B cell (primary cell): ENCODE results near the gene RNF207. TPM values are rescaled to one million over a fixed set of nuclear protein-coding genes. Genes with fewer than 3 reads are reported as not detected.
A peak's percentile ranks its signal among the peaks of the same experiment; 100 is the strongest.

Experiments
- ATAC-seq: fragments of 200-7000 bp; cut with Tn5 transposase; one replicate; pipeline ENCODE4 v1.10.0; 2021; ENCODE audit warnings: low read depth, mild to moderate bottlenecking, moderate number of reproducible peaks, moderate library complexity
- CTCF ChIA-PET: fragments of 350-600 bp; sonication (Branson Sonifier 250); formaldehyde crosslinking; loops from one replicate; lab custom pipeline; 2021; ENCODE audit warnings: antibody characterized with exemption, inconsistent platforms; lab: Charles Lee
- POLR2A ChIA-PET: fragments of 350-600 bp; sonication (Branson Sonifier 250); formaldehyde crosslinking; loops from one replicate; lab custom pipeline; 2021; ENCODE audit warnings: antibody characterized with exemption; lab: Charles Lee
- DNase-seq: peaks from one replicate; pipeline ENCODE4 v3.0.0; 2013
- H2AFZ ChIP-seq: 2 replicates; pipeline ENCODE4 v1.6.1; 2012; ENCODE audit warnings: mild to moderate bottlenecking, low read depth, low read length; ENCODE audit not compliant: insufficient read depth, poor library complexity, severe bottlenecking
- H3K27ac ChIP-seq, 2 donors: 1 replicate in 1 of 2; 2 replicates in 1 of 2; pipeline ENCODE4 v1.5.1; 2012 to 2013; ENCODE audit warnings: low read length in 2 of 2, mild to moderate bottlenecking in 2 of 2, moderate library complexity in 1 of 2
- H3K27me3 ChIP-seq, 4 experiments: fragments of 200-600 bp in 1 of 4; sonication (generic) in 1 of 4; replicated peaks in 1 of 4; 1 replicate in 2 of 4; 2 replicates in 2 of 4; pipeline versions ENCODE4 v1.6.1 to v1.7.0; 2013 to 2016; ENCODE audit warnings: low read length in 3 of 4, mild to moderate bottlenecking in 2 of 4, mixed read lengths in 1 of 4, moderate library complexity in 1 of 4; ENCODE audit not compliant: insufficient read depth in 4 of 4, control insufficient read depth in 3 of 4; ENCODE audit errors: control extremely low read depth in 1 of 4
- H3K36me3 ChIP-seq, 2 experiments: replicated peaks in 1 of 2; 1 replicate in 1 of 2; 2 replicates in 1 of 2; pipeline versions ENCODE4 v1.6.1 to v1.7.1; 2013; ENCODE audit warnings: low read length in 1 of 2; ENCODE audit not compliant: insufficient read depth in 2 of 2, control insufficient read depth in 1 of 2; ENCODE audit errors: control extremely low read depth in 1 of 2, extremely low read depth in 1 of 2
- H3K4me1 ChIP-seq, 2 donors: fragments of 200-600 bp in 1 of 2; sonication (generic) in 1 of 2; 1 replicate in 1 of 2; 2 replicates in 1 of 2; pipeline versions ENCODE4 v1.5.1 to v1.6.1; 2013 to 2017; ENCODE audit warnings: low read length in 2 of 2; ENCODE audit not compliant: control insufficient read depth in 2 of 2, insufficient read depth in 2 of 2
- H3K4me2 ChIP-seq: replicated peaks from 2 replicates; pipeline ENCODE3; 2012; ENCODE audit warnings: mild to moderate bottlenecking, low read depth, low read length; ENCODE audit not compliant: poor library complexity, severe bottlenecking
- H3K4me3 ChIP-seq, 5 experiments: fragments of 200-600 bp in 1 of 5; sonication (generic) in 1 of 5; 1 replicate in 3 of 5; 2 replicates in 2 of 5; pipeline versions ENCODE4 v1.5.1 to v1.7.0; 2011 to 2016; ENCODE audit warnings: low read length in 4 of 5, mild to moderate bottlenecking in 4 of 5, low read depth in 2 of 5, control low read depth in 1 of 5, moderate library complexity in 1 of 5; ENCODE audit not compliant: insufficient read depth in 1 of 5; ENCODE audit errors: control extremely low read depth in 1 of 5, extremely low read depth in 1 of 5
- H3K79me2 ChIP-seq: fragments of 200-600 bp; sonication (generic); one replicate; pipeline ENCODE4 v1.6.0; 2016; ENCODE audit warnings: low read length; ENCODE audit not compliant: control insufficient read depth, insufficient read depth
- H3K9ac ChIP-seq: fragments of 200-600 bp; sonication (generic); 2 replicates; pipeline ENCODE4 v1.6.1; 2017; ENCODE audit warnings: mild to moderate bottlenecking, low read length, moderate library complexity
- H3K9me3 ChIP-seq, 3 donors: one replicate each; pipeline versions ENCODE4 v1.6.1 to v1.7.1; 2013; ENCODE audit warnings: low read length in 2 of 3; ENCODE audit not compliant: control insufficient read depth in 2 of 3, insufficient read depth in 1 of 3; ENCODE audit errors: control extremely low read depth in 1 of 3
- H4K20me1 ChIP-seq: 2 replicates; pipeline ENCODE4 v1.6.0; 2012; ENCODE audit warnings: mild to moderate bottlenecking, low read length; ENCODE audit not compliant: insufficient read depth, control insufficient read depth, poor library complexity, severe bottlenecking
- H3K27ac Mint-ChIP-seq: one replicate; pipeline ENCODE4 v1.8.0; 2021; ENCODE audit warnings: mixed read lengths
- H3K27me3 Mint-ChIP-seq: one replicate; pipeline ENCODE4 v1.8.0; 2021; ENCODE audit warnings: mixed read lengths
- H3K4me1 Mint-ChIP-seq: one replicate; pipeline ENCODE4 v1.8.0; 2021; ENCODE audit warnings: mixed read lengths
- H3K4me3 Mint-ChIP-seq: one replicate; pipeline ENCODE4 v1.8.0; 2021; ENCODE audit warnings: mixed read lengths
- H3K9me3 Mint-ChIP-seq: one replicate; pipeline ENCODE4 v1.8.0; 2022; ENCODE audit warnings: mixed read lengths; ENCODE audit not compliant: insufficient read depth
- EZH2 ChIP-seq: IDR thresholded peaks from 2 replicates; pipeline ENCODE4 v1.6.1; 2012; ENCODE audit warnings: borderline replicate concordance, low read depth, mild to moderate bottlenecking, moderate library complexity, low read length; ENCODE audit not compliant: insufficient read depth, poor library complexity, severe bottlenecking
- WGBS: methylation state at CpG from one replicate; pipeline ENCODE4 v1.1.5; 2013; ENCODE audit warnings: missing lambda C conversion rate; ENCODE audit not compliant: insufficient coverage; 5-methylcytosine and 5-hydroxymethylcytosine counted together
- intact Hi-C: fragments of 100-400 bp; cut with micrococcal nuclease; formaldehyde crosslinking; loops from one replicate; pipeline ENCODE4 v1.10.0; 2022
- polyA plus RNA-seq: library from polyadenylated mRNA; depleted of rRNA; stranded (reverse); fragments of >200 nt; gene quantifications from 2 replicates; pipeline ENCODE4 v1.2.3, GENCODE V29; 2012
- total RNA-seq, 2 donors: library from RNA; stranded (reverse); fragments of 120-200 nt in 1 of 2; gene quantifications; 1 replicate in 1 of 2; 2 replicates in 1 of 2; pipeline versions ENCODE4 v1.2.3 to v1.2.4, GENCODE V29; 2013 to 2022
- TF ChIP-seq, protein P1 (sequence below): fragments of 200-600 bp; IDR thresholded peaks from one replicate; pipeline ENCODE4 v1.8.0; 2022; ENCODE audit warnings: antibody characterized with exemption, mild to moderate bottlenecking

Gene RNF207
- total and polyA plus RNA-seq, 2 donors (not counting 1 experiment from before 2014, with no cell fraction given): 1.5 to 6.8 TPM

DNA sequence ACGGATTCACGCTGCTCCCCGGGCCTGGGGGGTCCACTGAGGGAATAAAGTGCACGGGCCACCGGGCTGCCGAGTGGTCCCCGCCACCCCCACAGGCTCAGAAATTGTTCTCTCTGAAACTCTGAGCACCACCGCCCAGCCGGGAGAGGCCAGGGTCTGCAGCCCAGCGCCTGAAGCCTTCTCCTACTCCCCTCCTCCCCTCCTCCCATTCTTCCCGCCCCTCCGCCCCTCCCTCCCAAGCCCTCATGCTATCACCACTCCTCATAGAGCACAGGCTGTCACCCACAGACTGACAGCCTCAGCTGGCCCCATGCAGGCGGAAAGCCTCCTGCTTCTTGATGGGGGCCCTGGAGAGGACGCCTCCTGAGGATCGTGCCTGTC, 55.7 kb downstream of the RNF207 start:
- 15% methylated on average over 9 of the region's 15 CpGs for WGBS
- no peaks in the 10 kb centered on the region for H3K9me3 Mint-ChIP-seq
- Histone ChIP-seq H3K79me2 (no peaks in the 10 kb centered on the region), H3K9ac (no peak overlapping the region), H2AFZ (no peak overlapping the region), H3K4me1 (peaks cover 9 to 11% of the 10 kb centered on the region in 2 donors), H4K20me1 (no peaks in the 10 kb centered on the region), H3K4me2 (peak overlapping the region; percentile 94), H3K27me3 (peaks cover 0 to 39% (median 3%) of the 10 kb centered on the region in 4 experiments), H3K36me3 (no peaks in the 10 kb centered on the region), H3K4me3 (peak overlapping the region in 1 of 5 experiments; percentile 48), H3K27ac (no peak overlapping the region), H3K9me3 (peaks cover 0 to 3% (median 0%) of the 10 kb centered on the region in 3 donors)
- intact Hi-C loops: no loop called here
- ChIA-PET POLR2A (no interaction called here), CTCF (no interaction called here)
- peaks cover 10% of the 10 kb centered on the region for H3K27me3 Mint-ChIP-seq
- ATAC-seq (no peak), DNase-seq (no peak)
- H3K4me1 Mint-ChIP-seq: peaks cover 13% of the 10 kb centered on the region
- H3K27ac Mint-ChIP-seq: no peak overlapping the region
- TF ChIP-seq EZH2: no peak
- TF ChIP-seq, protein P1, sequence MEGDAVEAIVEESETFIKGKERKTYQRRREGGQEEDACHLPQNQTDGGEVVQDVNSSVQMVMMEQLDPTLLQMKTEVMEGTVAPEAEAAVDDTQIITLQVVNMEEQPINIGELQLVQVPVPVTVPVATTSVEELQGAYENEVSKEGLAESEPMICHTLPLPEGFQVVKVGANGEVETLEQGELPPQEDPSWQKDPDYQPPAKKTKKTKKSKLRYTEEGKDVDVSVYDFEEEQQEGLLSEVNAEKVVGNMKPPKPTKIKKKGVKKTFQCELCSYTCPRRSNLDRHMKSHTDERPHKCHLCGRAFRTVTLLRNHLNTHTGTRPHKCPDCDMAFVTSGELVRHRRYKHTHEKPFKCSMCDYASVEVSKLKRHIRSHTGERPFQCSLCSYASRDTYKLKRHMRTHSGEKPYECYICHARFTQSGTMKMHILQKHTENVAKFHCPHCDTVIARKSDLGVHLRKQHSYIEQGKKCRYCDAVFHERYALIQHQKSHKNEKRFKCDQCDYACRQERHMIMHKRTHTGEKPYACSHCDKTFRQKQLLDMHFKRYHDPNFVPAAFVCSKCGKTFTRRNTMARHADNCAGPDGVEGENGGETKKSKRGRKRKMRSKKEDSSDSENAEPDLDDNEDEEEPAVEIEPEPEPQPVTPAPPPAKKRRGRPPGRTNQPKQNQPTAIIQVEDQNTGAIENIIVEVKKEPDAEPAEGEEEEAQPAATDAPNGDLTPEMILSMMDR: no peak
- H3K4me3 Mint-ChIP-seq: peak overlapping the region; percentile 74

GRCh38 chr1:6262555-6263420, 56.9 kb downstream of the RNF207 start:
- Histone ChIP-seq H3K9me3 (peaks cover 0 to 3% (median 0%) of the 10 kb centered on the region in 3 donors), H3K4me3 (no peak overlapping the region), H3K4me2 (no peak overlapping the region), H3K9ac (no peak overlapping the region), H3K36me3 (no peaks in the 10 kb centered on the region), H2AFZ (no peak overlapping the region), H3K79me2 (no peaks in the 10 kb centered on the region), H3K27ac (no peak overlapping the region), H4K20me1 (no peaks in the 10 kb centered on the region), H3K27me3 (peaks cover 0 to 34% (median 3%) of the 10 kb centered on the region in 4 experiments), H3K4me1 (peaks cover 9 to 11% of the 10 kb centered on the region in 2 donors)
- no peak for DNase-seq
- ChIA-PET CTCF (interaction anchor here (0.9 kb wide), 1 partner anchor 16 kb away, joined by 3 read pairs; no protein-coding TSS in a partner anchor), POLR2A (no interaction called here)
- ATAC-seq: no peak
- intact Hi-C loops: no loop called here
- Mint-ChIP-seq H3K4me1 (peaks cover 13% of the 10 kb centered on the region), H3K9me3 (no peaks in the 10 kb centered on the region), H3K4me3 (peak overlapping the region; percentile 19), H3K27ac (no peak overlapping the region), H3K27me3 (peaks cover 7% of the 10 kb centered on the region)
- 83% methylated on average over 22 of the region's 25 CpGs for WGBS
- TF ChIP-seq, protein P1: no peak
